Measurements from ENCODE around the gene MTCL1.

Gene MTCL1

DNA sequence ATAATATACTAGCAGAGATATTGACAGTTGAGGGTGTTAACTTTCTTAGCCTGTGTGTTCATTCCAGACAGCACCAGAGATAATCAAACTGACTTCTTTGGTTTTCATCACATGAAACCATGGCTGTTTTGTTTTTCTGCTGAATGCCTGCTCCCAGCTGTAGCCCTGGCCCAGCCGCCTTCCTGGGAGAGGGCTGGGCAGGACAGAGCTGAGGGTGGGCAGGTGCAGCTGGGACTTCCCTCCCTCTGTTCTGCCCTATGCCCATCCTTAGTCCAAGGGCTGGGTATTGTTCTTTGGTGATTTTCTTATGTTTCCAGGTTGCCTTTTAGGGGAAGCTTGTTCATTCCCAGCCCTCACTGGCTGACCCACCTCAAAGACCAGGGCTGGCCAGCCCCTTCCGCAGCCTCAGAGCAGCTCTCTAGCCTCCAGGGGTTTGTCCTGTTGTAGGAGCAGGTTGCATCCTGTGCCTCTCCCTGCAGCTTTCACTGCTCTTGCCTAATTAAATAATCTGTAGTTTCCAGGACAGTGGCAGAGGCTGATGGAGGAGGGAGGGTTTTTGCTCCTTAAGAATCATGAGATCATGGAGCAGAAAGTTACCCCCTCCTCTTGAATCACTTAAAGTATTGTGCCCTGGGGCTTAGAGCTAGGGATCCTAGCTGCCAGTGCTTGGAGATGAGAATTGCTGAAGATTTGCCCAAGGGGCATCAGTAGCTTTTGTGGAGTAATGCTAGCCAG, 61.4 kb downstream of the MTCL1 start:
- Histone ChIP-seq H3K36me3 (ENCODE audit: control insufficient read depth, low read depth, low read length) (no peaks in the 10 kb centered on the region), H3K4me1 (ENCODE audit: control insufficient read depth, low read depth, low read length) (peaks cover 5% of the 10 kb centered on the region), H3K27ac (ENCODE audit: low read length) (no peak overlapping the region), H3K27me3 (ENCODE audit: control insufficient read depth, insufficient read depth, low read length) (no peaks in the 10 kb centered on the region), H3K9ac (ENCODE audit: low read length) (no peak overlapping the region), H3K4me3 (ENCODE audit: low read length) (no peak overlapping the region), H3K9me3 (ENCODE audit: control insufficient read depth, low read depth, low read length) (no peaks in the 10 kb centered on the region)

DNA sequence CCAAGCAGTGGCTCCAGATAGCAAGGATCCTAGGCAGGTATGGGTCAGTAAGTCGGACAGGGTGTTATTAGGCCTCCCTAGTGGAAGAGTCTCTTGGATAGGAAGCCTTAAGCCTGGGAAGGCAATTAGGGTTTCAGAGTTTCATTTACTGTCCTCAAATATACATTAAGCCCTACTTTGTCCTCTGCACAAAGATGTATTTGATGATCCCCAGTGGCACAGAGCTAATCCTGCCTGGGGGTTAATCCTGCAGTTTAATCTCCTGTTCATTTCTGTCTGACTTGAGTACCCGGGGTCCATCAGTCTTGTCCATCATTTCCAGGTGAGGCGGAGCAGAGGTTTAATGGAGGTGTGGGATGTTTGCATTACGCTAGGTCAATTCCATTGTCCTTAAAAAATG, 62.0 kb downstream of the MTCL1 start:
- Histone ChIP-seq H3K4me1 (ENCODE audit: control insufficient read depth, low read depth, low read length) (peaks cover 9% of the 10 kb centered on the region), H3K9ac (ENCODE audit: low read length) (no peak overlapping the region), H3K27me3 (ENCODE audit: control insufficient read depth, insufficient read depth, low read length) (no peaks in the 10 kb centered on the region), H3K4me3 (ENCODE audit: low read length) (no peak overlapping the region), H3K36me3 (ENCODE audit: control insufficient read depth, low read depth, low read length) (no peaks in the 10 kb centered on the region), H3K9me3 (ENCODE audit: control insufficient read depth, low read depth, low read length) (no peaks in the 10 kb centered on the region), H3K27ac (ENCODE audit: low read length) (no peak overlapping the region)

- Histone ChIP-seq H3K9ac (ENCODE audit: low read length) (no peak overlapping the region), H3K27me3 (ENCODE audit: control insufficient read depth, insufficient read depth, low read length) (no peaks in the 10 kb centered on the region), H3K36me3 (ENCODE audit: control insufficient read depth, low read depth, low read length) (no peaks in the 10 kb centered on the region), H3K27ac (ENCODE audit: low read length) (no peak overlapping the region), H3K4me3 (ENCODE audit: low read length) (no peak overlapping the region), H3K4me1 (ENCODE audit: control insufficient read depth, low read depth, low read length) (peaks cover 14% of the 10 kb centered on the region), H3K9me3 (ENCODE audit: control insufficient read depth, low read depth, low read length) (no peaks in the 10 kb centered on the region)
Measured at GRCh38 chr18:8769509-8770095, 64.2 kb downstream of the MTCL1 start.

DNA sequence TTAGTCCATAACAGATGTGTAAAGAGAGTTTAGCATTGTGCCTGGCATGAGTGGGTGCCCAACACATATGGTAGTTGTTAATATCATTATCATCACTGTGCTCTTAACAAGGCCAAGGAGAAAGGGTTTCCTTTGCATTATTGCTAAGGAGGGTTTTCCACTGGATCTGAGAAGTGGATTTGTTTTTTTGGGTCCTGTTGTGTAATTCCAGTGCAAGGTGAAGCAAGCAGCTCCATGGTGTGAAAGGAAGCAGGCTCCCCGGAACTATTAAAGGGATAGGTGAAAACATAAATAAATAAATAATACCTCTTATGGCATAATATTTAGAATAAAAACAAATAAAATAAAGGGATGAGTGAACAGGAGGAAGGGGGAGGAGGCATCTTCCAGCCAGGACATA, 65.3 kb downstream of the MTCL1 start:
- no peak overlapping the region for H3K9ac ChIP-seq (ENCODE audit: low read length)
- H3K27ac ChIP-seq (ENCODE audit: low read length), result no peak overlapping the region
- no peaks in the 10 kb centered on the region for H3K36me3 ChIP-seq (ENCODE audit: control insufficient read depth, low read depth, low read length)
- peaks cover 14% of the 10 kb centered on the region for H3K4me1 ChIP-seq (ENCODE audit: control insufficient read depth, low read depth, low read length)
- no peak overlapping the region for H3K4me3 ChIP-seq (ENCODE audit: low read length)
- H3K27me3 ChIP-seq (ENCODE audit: control insufficient read depth, insufficient read depth, low read length), result no peaks in the 10 kb centered on the region
- H3K9me3 ChIP-seq (ENCODE audit: control insufficient read depth, low read depth, low read length), result no peaks in the 10 kb centered on the region

DNA sequence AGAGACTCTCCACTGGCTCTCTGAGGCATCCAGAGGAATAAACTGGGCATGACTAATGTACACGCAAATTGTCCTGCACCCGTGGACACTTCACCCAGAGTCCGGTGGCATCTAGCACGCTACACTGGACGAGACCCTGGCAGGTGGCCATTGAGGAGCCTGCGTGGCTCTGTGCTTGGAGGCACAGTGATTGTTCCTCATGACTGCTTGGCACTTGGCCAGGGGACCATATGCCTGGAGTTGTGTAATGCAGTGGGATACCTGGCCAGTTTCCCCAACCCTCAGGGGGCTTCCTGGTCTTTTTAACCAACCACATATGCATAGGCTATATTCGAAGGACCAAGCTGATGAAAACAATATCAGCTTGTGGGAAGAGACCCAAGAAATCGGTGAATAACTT, 66.6 kb downstream of the MTCL1 start:
- Histone ChIP-seq H3K27ac (ENCODE audit: low read length) (no peak overlapping the region), H3K4me1 (ENCODE audit: control insufficient read depth, low read depth, low read length) (peaks cover 14% of the 10 kb centered on the region)

GRCh38 chr18:8773980-8774379, 68.6 kb downstream of the MTCL1 start:
- peaks cover 27% of the 10 kb centered on the region for H3K4me1 ChIP-seq (ENCODE audit: control insufficient read depth, low read depth, low read length)
- no peak overlapping the region for H3K4me3 ChIP-seq (ENCODE audit: low read length)
- no peaks in the 10 kb centered on the region for H3K36me3 ChIP-seq (ENCODE audit: control insufficient read depth, low read depth, low read length)

More for the DNA sequence above, 66.6 kb downstream of the MTCL1 start:
- H3K9ac ChIP-seq (ENCODE audit: low read length), result no peak overlapping the region
- H3K27me3 ChIP-seq (ENCODE audit: control insufficient read depth, insufficient read depth, low read length), result no peaks in the 10 kb centered on the region
- H3K9me3 ChIP-seq (ENCODE audit: control insufficient read depth, low read depth, low read length), result no peaks in the 10 kb centered on the region
- H3K36me3 ChIP-seq (ENCODE audit: control insufficient read depth, low read depth, low read length), result no peaks in the 10 kb centered on the region
- H3K4me3 ChIP-seq (ENCODE audit: low read length), result no peak overlapping the region

GRCh38 chr18:8776013-8776943, 70.9 kb downstream of the MTCL1 start:
- Histone ChIP-seq H3K9ac (ENCODE audit: low read length) (no peak overlapping the region), H3K4me3 (ENCODE audit: low read length) (no peak overlapping the region), H3K27ac (ENCODE audit: low read length) (no peak overlapping the region), H3K36me3 (ENCODE audit: control insufficient read depth, low read depth, low read length) (peaks cover 11% of the 10 kb centered on the region), H3K4me1 (ENCODE audit: control insufficient read depth, low read depth, low read length) (peaks cover 27% of the 10 kb centered on the region), H3K9me3 (ENCODE audit: control insufficient read depth, low read depth, low read length) (no peaks in the 10 kb centered on the region), H3K27me3 (ENCODE audit: control insufficient read depth, insufficient read depth, low read length) (no peaks in the 10 kb centered on the region)

More at GRCh38 chr18:8773980-8774379, 68.6 kb downstream of the MTCL1 start:
- Histone ChIP-seq H3K27ac (ENCODE audit: low read length) (no peak overlapping the region), H3K9me3 (ENCODE audit: control insufficient read depth, low read depth, low read length) (no peaks in the 10 kb centered on the region), H3K27me3 (ENCODE audit: control insufficient read depth, insufficient read depth, low read length) (no peaks in the 10 kb centered on the region), H3K9ac (ENCODE audit: low read length) (no peak overlapping the region)

DNA sequence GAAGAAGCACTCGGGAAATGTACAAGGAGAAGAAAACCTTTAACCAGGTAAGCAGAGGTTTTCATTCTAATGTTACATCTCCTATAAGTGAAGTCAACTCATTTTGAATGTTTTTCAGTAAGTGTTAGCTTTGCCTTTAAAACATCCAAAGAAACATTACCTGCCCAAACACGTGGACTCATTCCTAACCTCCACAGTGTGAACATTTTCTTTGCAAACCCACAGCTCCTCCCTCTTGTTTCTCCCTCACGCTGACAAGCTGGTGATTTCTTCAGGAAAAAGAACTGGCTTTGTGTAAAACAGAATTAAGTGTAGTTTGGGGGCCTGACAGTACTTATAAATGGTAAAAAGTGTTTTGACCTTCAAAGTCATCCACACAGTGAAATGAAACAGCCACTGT, 72.5 kb downstream of the MTCL1 start:
- Histone ChIP-seq H3K4me1 (ENCODE audit: control insufficient read depth, low read depth, low read length) (peaks cover 18% of the 10 kb centered on the region), H3K9me3 (ENCODE audit: control insufficient read depth, low read depth, low read length) (no peaks in the 10 kb centered on the region), H3K27me3 (ENCODE audit: control insufficient read depth, insufficient read depth, low read length) (no peaks in the 10 kb centered on the region), H3K9ac (ENCODE audit: low read length) (no peak overlapping the region), H3K36me3 (ENCODE audit: control insufficient read depth, low read depth, low read length) (peaks cover 15% of the 10 kb centered on the region), H3K4me3 (ENCODE audit: low read length) (no peak overlapping the region), H3K27ac (ENCODE audit: low read length) (peak overlapping the region; percentile 13)

DNA sequence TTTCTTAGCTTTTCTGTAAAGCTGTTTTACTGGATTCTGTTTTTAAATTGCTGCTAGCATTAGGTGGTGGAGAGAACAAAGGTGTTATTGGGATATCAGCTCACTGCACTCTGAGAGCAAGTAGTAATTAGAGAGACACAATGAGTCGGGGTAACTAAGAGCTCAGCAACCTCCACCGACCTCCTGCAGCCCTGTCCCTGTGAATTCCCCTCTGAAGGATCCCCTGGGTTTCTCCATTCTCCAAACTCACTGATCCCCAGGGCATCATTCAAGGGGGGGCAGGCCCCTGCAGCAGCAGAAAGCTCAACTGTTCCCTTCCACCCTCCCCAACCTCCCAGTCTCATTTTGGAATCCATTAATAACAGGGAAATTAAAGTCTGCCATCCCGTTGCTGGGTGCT, 73.0 kb downstream of the MTCL1 start:
- Histone ChIP-seq H3K4me3 (ENCODE audit: low read length) (no peak overlapping the region), H3K27ac (ENCODE audit: low read length) (no peak overlapping the region), H3K9ac (ENCODE audit: low read length) (no peak overlapping the region), H3K9me3 (ENCODE audit: control insufficient read depth, low read depth, low read length) (no peaks in the 10 kb centered on the region), H3K4me1 (ENCODE audit: control insufficient read depth, low read depth, low read length) (peaks cover 13% of the 10 kb centered on the region), H3K27me3 (ENCODE audit: control insufficient read depth, insufficient read depth, low read length) (no peaks in the 10 kb centered on the region), H3K36me3 (ENCODE audit: control insufficient read depth, low read depth, low read length) (peaks cover 15% of the 10 kb centered on the region)

- H3K4me3 ChIP-seq (ENCODE audit: low read length), result no peak overlapping the region
- H3K27me3 ChIP-seq (ENCODE audit: control insufficient read depth, insufficient read depth, low read length), result no peaks in the 10 kb centered on the region
- H3K4me1 ChIP-seq (ENCODE audit: control insufficient read depth, low read depth, low read length), result peaks cover 13% of the 10 kb centered on the region
- H3K27ac ChIP-seq (ENCODE audit: low read length), result no peak overlapping the region
- H3K9me3 ChIP-seq (ENCODE audit: control insufficient read depth, low read depth, low read length), result no peaks in the 10 kb centered on the region
- H3K36me3 ChIP-seq (ENCODE audit: control insufficient read depth, low read depth, low read length), result peaks cover 15% of the 10 kb centered on the region
- no peak overlapping the region for H3K9ac ChIP-seq (ENCODE audit: low read length)
Measured at GRCh38 chr18:8778824-8779223, 73.5 kb downstream of the MTCL1 start.

DNA sequence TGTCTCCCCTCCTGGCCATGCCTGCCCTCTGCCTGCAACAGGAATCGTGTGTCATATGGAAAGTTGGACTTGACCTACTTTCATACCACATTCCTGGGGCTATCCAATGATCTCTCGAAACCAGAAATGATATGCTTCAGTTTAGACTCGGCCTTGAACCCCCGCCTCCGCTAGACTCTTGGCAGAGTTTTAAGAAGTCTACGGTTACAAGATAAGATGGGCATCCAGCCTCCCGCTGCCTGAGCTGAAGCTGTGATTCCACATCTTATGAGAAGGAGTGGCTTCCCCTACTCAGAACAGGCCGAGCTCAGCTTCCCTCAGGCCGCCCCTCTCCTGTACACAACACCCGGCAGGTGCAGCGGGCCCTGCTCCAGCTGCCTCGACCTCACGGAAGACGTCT, 73.9 kb downstream of the MTCL1 start:
- Histone ChIP-seq H3K27ac (ENCODE audit: low read length) (no peak overlapping the region), H3K4me1 (ENCODE audit: control insufficient read depth, low read depth, low read length) (peaks cover 13% of the 10 kb centered on the region), H3K9me3 (ENCODE audit: control insufficient read depth, low read depth, low read length) (no peaks in the 10 kb centered on the region), H3K27me3 (ENCODE audit: control insufficient read depth, insufficient read depth, low read length) (no peaks in the 10 kb centered on the region), H3K9ac (ENCODE audit: low read length) (no peak overlapping the region), H3K36me3 (ENCODE audit: control insufficient read depth, low read depth, low read length) (peaks cover 15% of the 10 kb centered on the region), H3K4me3 (ENCODE audit: low read length) (no peak overlapping the region)

Measured in iPS-18a (cell line).